ENCODE results near the gene AZGP1. TPM values are rescaled to one million over a fixed set of nuclear protein-coding genes. Genes with fewer than 3 reads are reported as not detected.
"Not testable (repeated sequence)": the region's sequence is repeated elsewhere in the genome, so short reads cannot be mapped to it uniquely, and the experiment has no call there.

Gene AZGP1
- total RNA-seq, 1 donor from 2014 or later = 51.0 TPM

DNA sequence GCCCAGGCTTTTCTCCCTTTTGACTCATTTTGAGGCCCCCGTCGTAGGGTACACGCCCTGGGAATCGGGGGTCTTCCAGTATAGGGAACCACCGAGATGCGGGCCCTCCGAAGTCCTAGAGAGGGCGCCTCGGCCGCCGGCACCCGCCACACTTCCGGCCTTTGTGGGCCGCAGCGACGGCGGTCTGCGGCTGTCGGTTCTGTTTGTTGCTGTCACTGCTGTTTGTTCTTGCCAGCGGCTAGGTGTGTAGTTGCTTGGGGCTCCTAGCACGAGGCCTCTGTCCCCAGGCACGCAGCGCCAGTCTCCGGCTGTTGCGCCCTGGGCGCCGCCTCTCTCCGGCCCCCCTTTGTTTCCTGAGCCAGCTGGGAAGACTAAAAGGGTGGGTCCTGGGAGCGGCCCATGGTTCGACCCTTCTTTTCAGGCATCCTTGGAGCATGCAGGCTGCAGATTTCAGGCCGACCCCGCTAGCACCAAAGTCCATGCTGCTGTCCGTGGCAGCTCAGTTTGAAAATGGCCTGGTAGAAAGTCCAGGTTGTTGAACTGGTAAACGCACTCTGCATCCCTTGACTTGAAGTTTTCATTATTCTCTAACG, 21.8 kb upstream of the AZGP1 start:
- peak; percentile 68 for DNase-seq

DNA sequence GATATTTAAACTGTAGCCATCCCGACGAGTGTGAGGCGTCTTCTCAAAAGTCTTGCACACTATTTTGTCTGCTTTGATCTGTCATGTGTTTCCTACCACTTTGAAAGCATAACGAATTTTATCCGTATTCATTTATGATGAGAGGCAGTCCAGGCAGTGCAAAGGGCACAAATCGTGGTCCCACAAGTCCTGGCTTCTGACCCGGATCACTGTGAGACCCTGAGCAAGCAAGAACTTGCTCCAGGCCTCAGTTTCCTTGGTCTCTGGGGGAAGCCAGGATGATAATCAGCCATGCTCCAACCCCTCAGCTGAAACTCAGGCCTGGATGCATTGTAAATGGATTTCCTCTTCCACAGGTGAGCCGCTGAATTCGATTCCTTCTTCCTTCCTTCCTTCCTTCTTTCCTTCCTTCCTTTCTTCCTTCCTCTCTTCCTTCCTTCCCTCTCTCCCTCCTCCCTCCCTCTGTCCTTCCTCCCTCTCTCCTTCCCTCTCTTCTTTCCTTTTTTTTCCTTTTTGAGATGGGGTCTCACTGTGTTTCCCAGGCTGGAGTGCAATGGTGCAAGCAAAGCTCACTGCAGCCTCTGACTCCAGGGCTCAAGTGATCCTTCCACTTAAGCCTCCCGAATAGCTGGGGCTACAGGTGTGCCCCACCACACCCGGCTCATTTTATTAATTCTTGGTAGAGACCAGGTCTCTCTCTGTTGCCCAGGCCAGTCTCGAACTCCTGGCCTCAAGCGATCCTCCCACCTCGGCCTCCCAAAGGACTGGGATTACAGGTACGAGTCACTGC, 21.1 kb upstream of the AZGP1 start:
- DNase-seq = no peak

DNA sequence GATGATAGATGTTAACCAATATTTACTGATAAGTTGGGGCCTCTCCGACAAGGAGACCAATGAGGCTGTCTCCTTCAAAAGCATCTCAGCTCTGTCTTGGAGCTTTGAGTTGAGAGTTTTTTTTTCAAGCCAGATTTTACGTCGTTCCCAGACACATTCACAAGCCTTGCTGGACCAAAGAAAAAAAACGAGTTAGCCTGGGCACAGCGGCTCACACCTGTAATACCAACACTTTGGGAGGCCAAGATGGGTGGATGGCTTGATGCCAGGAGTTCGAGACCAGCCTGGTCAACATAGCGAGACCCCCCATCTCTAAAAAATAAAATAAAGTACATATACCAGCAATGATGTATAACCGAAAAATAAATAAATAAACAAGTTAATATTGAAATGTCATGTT, 19.0 kb upstream of the AZGP1 start:
- DNase-seq = no peak

DNA sequence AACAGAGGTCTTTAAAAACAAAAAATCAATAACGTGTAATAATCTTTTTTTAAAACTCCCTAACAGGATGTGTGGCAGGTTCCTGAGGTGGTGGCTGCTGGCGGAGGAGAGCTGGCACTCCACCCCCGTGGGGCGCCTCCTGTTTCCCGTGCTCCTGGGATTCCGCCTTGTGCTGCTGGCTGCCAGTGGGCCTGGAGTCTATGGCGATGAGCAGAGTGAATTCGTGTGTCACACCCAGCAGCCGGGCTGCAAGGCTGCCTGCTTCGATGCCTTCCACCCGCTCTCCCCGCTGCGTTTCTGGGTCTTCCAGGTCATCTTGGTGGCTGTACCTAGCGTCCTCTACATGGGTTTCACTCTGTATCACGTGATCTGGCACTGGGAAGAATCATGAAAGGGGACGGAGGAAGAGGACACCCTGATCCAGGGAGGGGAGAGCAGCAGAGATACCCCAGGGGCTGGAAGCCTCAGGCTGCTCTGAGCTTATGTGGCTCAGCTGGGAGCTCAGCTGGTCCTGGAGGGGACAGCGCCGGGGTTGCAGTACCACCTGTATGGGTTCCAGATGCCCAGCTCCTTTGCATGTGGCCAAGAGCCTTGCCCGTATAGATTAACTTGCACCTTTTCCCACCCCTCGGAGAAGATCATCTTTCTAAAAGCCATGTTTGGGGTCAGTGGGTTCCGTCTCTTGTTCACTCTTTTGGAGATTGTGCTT, 16.7 kb upstream of the AZGP1 start:
- DNase-seq = no peak

DNA sequence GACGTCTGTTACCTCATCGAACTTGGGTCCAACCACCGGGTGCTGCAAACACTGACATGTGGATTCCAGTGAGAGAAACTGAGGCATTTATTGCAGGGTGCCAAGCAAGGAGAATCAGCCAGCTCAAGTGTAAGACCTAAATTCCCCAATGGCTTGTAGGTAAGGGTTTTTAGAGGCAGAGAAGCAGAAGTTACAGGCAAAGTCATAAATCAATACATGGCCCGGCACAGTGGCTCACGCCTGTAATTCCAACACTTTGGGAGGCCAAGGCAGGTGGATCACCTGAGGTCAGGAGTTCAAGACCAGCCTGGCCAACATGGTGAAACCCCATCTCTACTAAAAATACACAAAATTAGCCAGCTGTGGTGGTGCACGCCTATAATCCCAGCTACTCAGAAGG, 15.7 kb upstream of the AZGP1 start:
- DNase-seq = not testable (repeated sequence)

DNA sequence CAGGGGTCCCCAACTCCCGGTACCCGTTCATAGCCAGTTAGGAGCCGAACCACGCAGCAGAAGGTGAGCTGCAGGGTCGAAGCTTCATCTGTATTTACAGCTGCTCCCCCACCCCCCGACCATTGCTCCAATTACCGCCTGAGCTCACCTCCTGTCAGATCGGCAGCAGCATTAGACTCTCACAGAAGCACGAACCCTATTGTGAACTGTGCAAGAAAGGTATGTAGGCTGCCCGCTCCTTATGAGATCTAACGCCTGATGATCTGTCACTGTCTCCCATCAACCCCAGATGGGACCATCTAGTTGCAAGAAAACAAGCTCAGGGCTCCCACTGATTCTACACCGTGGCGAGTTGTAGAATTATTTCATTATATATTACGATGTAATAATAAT, 14.6 kb upstream of the AZGP1 start:
- no peak for DNase-seq

DNA sequence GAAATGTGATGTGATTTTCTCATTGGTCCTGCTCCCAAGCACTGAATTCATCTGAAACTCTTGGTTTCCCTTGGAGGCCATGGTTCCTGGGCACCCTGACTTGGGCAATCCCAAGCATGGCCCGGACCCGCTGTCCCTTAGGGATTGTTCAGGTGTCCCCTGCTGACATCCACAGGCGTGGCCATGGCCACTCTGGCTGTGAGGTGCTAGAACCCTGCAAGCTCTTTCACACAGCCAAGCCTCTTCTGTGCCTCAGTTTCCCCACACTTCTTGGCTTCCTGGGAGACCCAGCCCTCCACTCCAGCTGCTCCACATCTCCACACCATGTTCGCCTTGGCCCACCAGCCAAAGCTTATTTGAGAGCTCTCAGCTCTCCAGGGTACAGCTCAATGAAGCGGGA, 12.0 kb upstream of the AZGP1 start:
- DNase-seq = no peak

DNA sequence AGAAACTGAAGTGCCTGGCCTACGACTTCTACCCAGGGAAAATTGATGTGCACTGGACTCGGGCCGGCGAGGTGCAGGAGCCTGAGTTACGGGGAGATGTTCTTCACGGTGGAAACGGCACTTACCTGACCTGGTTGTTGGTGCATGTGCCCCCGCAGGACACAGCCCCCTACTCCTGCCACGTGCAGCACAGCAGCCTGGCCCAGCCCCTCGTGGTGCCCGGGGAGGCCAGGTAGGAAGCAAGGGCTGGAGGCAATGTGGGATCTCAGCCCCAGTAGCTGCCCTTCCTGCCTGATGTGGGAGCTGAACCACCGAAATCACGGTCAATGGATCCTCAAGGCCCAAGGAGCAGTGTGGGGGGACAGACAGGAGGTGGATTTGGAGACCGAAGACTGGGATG, 11.5 kb upstream of the AZGP1 start:
- DNase-seq = not testable (repeated sequence)

DNA sequence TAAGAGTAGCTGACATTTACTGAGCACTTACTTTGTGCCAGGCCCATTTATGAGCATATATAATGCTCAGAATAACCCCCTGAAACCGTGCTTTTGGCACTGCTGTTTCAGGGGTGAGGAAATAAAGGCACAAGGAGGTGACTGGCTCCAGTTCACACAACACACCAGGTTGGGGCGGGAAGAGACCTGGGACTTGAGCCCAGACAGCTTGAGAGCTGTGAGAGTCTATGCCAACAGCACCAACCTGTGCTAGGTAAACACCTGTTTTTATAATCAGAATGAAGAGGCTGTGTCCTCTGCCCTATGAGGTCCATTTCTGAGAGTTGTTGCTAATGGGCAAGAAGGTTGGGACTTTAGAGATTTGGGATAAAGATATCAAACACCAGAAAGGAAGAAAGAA, 8.8 kb upstream of the AZGP1 start:
- DNase-seq = no peak

DNA sequence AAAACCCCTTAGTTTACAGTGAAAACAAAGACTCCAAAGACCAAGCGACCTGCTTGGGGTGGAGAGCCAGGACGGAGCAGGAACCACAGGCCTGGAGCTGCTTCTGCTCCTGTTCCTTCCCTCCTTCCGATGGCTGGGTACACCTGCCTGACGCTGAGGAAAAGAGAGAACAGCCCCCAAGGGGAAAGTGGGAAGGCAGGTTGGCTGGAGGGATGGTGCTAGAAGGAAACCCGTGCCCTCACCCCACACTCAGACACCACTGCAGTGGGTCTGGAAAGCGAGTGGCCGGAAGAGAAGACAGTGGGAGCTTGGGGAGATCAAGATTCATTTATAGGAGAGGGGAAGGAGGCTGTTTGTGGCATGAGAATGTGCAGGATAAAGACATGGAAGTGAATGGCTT, 5.2 kb upstream of the AZGP1 start:
- not testable (repeated sequence) for DNase-seq

DNA sequence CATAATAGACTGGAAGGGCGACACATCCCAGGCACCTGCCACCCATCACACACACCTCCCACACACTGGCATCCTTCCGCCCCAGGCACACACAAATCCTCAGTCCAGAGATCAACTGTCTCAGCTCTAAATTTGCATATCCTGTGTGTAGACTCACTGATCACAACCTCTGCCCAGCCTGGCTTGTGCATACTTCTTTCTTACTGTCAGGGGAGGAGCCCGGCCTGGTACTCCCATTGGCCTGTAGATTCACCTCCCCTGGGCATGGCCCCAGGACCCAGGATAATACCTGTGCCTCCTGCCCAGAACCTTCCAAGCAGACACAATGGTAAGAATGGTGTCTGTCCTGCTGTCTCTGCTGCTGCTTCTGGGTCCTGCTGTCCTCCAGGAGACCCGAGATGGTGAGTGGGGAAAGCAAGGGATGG, 4.6 kb upstream of the AZGP1 start:
- not testable (repeated sequence) for DNase-seq

DNA sequence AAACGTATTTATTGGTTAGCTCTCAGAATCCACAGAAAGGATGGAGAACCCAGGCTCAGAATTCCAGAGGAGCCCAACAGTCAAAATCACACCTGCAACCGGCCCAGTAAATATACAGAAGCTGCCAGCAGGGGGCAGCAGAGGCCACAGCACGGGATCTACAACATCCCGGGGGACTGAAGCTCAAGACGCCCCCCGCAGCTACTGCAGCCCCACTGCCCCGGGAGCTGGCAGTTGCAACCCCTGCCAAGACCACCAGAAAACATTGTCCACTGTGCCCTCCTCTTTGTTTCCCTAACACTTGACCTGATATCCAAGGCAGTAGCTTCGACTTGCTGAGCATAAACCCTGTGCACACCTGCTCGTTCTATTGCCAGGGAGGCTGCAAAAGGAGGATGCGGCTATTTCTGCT, 4.0 kb upstream of the AZGP1 start:
- peak; percentile 28 for DNase-seq

DNA sequence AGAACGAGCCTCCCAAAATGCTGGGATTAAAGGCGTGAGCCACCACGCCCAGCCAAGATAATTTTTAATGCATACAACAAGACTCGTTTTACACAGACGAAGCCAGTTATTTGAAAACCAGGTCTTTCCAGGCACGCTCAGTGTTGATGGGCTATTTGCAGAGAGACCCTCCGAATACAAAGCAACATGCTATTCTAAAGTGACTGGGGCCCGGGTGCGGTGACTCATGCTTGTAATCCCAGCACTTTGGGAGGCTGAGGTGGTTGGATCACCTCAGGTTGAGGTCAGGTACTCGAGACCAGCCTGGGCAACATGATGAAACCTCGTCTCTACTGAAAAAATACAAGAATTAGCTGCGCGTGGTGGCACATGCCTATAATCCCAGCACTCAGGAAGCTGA, 795 bp upstream of the AZGP1 start:
- no peak for DNase-seq

DNA sequence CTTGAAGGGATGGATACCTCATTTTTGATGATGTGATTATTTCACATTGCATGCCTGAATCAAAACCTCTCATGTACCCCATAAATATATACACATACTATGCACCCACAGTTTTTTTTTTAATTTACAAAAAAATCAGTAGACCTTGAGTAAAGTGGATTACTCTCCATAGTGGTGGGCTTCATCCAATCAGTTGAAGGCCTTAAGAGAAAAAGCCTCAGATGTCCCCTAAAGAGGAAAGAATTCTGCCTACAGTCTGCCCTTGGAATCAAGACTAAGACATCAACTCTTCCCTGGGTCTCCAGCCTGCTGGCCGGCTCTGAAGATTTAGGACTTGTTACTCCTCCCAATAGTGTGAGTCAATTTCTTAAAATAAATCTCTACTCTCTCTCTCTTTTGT, 1.1 kb downstream of the AZGP1 start:
- no peak for DNase-seq

DNA sequence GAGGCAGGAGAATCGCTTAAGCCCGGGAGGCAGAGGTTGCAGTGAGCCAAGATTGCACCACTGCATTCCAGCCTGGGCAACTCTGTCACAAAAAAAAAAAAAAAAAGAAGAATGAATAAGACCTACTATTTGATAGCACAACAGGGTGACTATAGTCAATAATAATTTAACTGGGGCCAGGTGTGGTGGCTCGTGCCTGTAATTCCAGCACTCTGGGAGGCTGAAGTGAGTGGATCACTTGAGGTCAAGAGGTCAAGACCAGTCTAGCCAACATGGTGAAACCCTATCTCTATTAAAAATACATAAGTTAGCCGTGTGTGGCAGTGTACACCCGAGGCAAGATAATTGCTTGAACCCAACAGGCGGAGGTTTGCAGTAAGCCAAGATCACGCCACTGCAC, 2.0 kb downstream of the AZGP1 start:
- DNase-seq = not testable (repeated sequence)

DNA sequence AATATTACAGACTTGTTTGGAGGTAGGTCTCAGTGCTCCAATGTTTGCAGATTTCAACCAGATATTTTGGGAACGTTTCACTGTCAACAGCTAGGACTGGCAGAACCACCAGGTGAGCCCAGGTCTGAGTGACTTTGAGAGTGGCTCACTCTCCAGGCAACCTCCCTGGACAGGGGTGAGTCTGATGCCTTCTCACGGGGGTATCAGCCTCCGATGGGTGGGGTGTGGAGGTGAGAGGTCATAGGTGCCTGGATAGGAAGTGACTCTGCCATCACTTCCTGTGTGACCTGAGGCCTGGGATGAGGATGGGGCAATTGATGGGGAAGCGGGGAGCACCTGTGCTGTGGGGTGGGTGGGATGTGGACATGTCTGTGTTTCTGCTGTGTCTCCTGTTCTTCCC, 4.6 kb downstream of the AZGP1 start:
- DNase-seq = no peak

DNA sequence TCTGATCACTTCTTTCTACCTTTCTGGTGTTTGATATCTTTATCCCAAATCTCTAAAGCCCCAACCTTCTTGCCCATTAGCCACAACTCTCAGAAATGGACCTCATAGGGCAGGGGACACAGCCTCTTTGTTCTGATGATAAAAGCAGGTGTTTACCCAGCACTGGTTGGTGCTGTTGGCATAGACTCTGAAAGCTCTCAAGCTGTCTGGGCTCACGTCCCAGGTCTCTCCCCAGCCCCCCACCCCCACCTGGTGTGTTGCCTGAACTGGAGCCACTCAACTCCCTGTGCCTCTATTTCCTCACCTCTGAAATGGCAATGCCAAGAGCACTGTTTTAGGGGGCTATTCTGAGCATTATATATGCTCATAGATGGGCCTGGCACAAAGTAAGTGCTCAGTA, 6.0 kb downstream of the AZGP1 start:
- not testable (repeated sequence) for DNase-seq

DNA sequence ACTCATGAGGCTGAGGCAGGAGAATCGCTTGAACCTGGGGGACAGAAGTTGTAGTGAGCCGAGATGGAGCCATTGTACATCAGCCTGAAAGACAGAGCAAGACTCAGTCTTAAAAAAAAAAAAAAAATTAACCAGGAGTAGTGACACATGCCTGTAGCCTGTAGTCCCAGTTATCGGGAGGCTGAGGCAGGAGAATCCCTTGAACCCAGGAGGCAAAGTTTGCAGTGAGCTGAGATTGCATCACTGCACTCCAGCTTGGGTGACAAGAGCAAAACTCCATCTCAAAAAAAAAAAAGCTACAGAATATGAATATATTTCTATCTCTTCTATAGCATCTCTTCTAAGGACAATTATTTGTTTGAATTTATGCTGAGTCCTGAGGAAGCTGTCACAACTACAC, 6.5 kb downstream of the AZGP1 start:
- no peak for DNase-seq

DNA sequence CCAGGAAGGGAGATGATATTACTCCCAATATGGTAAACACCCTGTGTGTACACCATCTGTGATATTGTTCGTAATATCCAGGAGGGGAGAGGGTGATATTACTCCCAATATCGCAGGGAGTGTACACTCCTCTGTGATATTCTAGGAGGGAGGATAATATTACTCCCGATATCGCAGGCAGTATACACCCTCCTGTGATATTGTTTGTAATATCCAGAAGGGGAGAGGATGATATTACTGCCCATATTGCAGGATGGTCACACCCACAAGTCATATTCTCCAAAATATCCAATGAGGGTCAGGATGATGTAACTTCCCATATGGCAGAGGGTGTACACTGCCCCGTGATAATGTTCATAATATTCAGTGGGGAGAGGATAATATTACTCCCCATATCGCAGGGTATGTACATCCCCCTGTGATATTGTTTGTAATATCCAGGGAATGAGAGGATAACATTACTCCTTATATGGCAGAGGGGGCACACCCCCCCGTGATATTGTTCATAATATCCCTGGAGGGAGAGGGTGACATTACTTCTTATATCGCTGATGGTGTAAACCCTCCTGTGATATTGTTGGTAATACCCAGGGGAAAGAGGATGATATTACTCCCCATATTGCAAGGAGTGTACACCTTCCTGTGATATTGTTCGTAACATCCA, 17.1 kb downstream of the AZGP1 start:
- no peak for DNase-seq

DNA sequence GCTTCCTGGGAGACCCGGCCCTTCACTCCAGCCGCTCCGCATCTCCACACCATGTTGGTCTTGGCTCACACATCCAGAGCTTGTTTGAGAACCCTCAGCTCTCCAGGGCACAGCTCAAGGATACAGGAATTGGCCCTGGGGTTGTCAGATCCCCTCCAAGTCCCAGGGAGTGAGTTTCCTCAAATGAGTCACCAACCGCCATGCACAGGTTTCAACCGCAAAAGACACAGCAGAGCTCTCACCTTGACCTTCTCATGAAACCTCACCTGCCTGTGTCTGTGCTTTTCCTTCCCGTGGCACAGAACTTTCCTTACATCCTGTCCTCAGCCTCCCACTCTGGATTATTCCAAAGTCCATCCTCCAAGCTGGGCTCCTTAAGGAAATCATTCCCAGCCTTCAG, 20.6 kb downstream of the AZGP1 start:
- no peak for DNase-seq

DNA sequence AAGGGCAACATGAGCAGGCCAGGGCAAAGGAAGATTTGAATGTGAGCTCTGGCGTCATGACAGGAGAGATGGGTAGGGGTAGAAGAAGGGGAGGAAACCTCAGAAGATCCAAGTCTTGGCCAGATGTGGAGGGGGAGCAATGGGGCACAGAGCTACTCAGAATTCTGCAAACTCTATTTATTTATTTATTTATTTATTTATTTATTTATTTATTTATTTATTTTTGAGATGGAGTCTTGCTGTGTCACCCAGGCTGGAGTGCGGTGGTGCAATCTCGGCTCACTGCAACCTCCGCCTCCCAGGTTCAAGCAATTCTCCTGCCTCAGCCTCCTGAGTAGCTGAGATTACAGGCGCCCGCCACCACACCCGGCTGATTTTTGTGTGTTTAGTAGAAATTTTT, 21.2 kb downstream of the AZGP1 start:
- not testable (repeated sequence) for DNase-seq

DNA sequence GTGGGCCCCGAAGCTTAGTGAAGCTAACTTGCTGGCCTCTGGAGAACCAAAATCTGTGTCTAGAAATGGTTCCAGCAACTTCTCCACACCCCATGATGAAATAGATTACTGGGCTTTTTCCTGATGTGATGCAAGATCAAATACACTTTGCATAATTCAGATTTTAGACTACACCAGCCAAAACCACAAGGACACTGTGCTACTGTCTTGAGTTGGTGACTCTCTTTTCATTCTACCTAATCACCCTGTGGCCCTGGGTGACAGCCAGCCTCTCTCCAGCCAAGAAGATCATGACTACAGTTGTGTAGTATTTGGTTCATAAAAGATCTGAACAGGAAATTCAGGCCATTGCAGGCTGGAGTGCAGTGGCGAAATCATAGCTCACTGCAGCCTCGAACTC, 22.2 kb downstream of the AZGP1 start:
- no peak for DNase-seq

DNA sequence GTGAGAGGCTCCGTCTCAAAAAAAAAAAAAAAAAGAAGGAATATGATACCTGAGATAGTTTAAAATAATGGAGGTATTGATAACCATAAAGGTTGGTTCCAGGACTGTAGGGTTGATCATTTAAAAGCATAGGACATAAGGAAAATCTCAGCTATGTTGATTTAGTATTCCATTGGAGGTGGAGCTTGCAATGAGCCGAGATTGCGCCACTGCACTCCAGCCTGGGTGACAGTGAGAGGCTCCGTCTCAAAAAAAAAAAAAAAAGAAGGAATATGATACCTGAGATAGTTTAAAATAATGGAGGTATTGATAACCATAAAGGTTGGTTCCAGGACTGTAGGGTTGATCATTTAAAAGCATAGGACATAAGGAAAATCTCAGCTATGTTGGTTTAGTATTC, 23.2 kb downstream of the AZGP1 start:
- not testable (repeated sequence) for DNase-seq
